ENCODE results near the gene IQGAP2. TPM values are rescaled to one million over a fixed set of nuclear protein-coding genes. Genes with fewer than 3 reads are reported as not detected.
"Not testable (repeated sequence)": the region's sequence is repeated elsewhere in the genome, so short reads cannot be mapped to it uniquely, and the experiment has no call there.

IQGAP2 gene
- total and polyA plus RNA-seq, 5 donors, result 3.0 to 9.2 (median 6.2) TPM

- WGBS, result 84% methylated on average over 1 of the region's 1 CpG
- DNase-seq; ATAC-seq; H3K4me1 ChIP-seq (ENCODE audit: control insufficient read depth, insufficient read depth, low read length); H3K27me3 ChIP-seq (ENCODE audit: control insufficient read depth, insufficient read depth); H3K4me3 ChIP-seq (ENCODE audit: low read length); H3K27ac ChIP-seq (ENCODE audit: low read length); H3K9me3 ChIP-seq (ENCODE audit: control insufficient read depth, low read length): not testable (repeated sequence)
- intact Hi-C loops (cut with DNase I), result loop anchor here (5.0 to 10.0 kb wide), 4 partner anchors 168 to 411 kb away; no protein-coding TSS in a partner anchor
Observed at GRCh38 chr5:76603991-76604390, 200.9 kb downstream of the IQGAP2 start.

- Histone ChIP-seq H3K4me1 (ENCODE audit: control insufficient read depth, insufficient read depth, low read length) (no peaks in the 10 kb centered on the region), H3K27ac (ENCODE audit: low read length) (no peak overlapping the region), H3K4me3 (ENCODE audit: low read length) (no peak overlapping the region), H3K27me3 (ENCODE audit: control insufficient read depth, insufficient read depth) (no peaks in the 10 kb centered on the region), H3K9me3 (ENCODE audit: control insufficient read depth, low read length) (no peaks in the 10 kb centered on the region)
- DNase-seq (no peak), ATAC-seq (no peak)
- intact Hi-C loops (cut with DNase I), result loop anchor here (5.0 to 10.0 kb wide), 4 partner anchors 167 to 410 kb away; no protein-coding TSS in a partner anchor
- WGBS, result 89% methylated on average over 2 of the region's 2 CpGs
Observed at GRCh38 chr5:76604838-76605237, 201.8 kb downstream of the IQGAP2 start.

- DNase-seq (no peak), ATAC-seq (no peak)
- no peak overlapping the region for H3K4me3 ChIP-seq (ENCODE audit: low read length)
- no peaks in the 10 kb centered on the region for H3K9me3 ChIP-seq (ENCODE audit: control insufficient read depth, low read length)
- H3K4me1 ChIP-seq (ENCODE audit: control insufficient read depth, insufficient read depth, low read length), result no peaks in the 10 kb centered on the region
- H3K27me3 ChIP-seq (ENCODE audit: control insufficient read depth, insufficient read depth), result no peaks in the 10 kb centered on the region
- intact Hi-C loops (cut with DNase I), result loop anchor here in 3 of 4 donors (10.0 kb wide), 2 partner anchors 168 to 408 kb away; no protein-coding TSS in a partner anchor
- H3K27ac ChIP-seq (ENCODE audit: low read length), result no peak overlapping the region
- WGBS, result 90% methylated on average over 2 of the region's 2 CpGs
Observed at GRCh38 chr5:76606701-76607100, 203.6 kb downstream of the IQGAP2 start.

- WGBS, result 31% methylated on average over 9 of the region's 9 CpGs
- no peak overlapping the region for H3K27ac ChIP-seq (ENCODE audit: low read length)
- no peak overlapping the region for H3K4me3 ChIP-seq (ENCODE audit: low read length)
Observed at GRCh38 chr5:76607353-76607871, 204.3 kb downstream of the IQGAP2 start.

GRCh38 chr5:76608833-76609232 lies 205.7 kb downstream of the IQGAP2 start:
- no peaks in the 10 kb centered on the region for H3K27me3 ChIP-seq (ENCODE audit: control insufficient read depth, insufficient read depth)
- ATAC-seq (no peak), DNase-seq (no peak)
- H3K9me3 ChIP-seq (ENCODE audit: control insufficient read depth, low read length), result no peaks in the 10 kb centered on the region
- intact Hi-C loops (cut with DNase I), result loop anchor here in 3 of 4 donors (10.0 kb wide), 2 partner anchors 166 to 406 kb away; no protein-coding TSS in a partner anchor
- no peak overlapping the region for H3K27ac ChIP-seq (ENCODE audit: low read length)
- H3K4me1 ChIP-seq (ENCODE audit: control insufficient read depth, insufficient read depth, low read length), result no peaks in the 10 kb centered on the region
- no peak overlapping the region for H3K4me3 ChIP-seq (ENCODE audit: low read length)
- WGBS, result 49% methylated on average over 4 of the region's 4 CpGs

More at GRCh38 chr5:76607353-76607871, 204.3 kb downstream of the IQGAP2 start:
- intact Hi-C loops (cut with DNase I), result loop anchor here in 3 of 4 donors (10.0 kb wide), 2 partner anchors 167 to 407 kb away; no protein-coding TSS in a partner anchor
- ATAC-seq (no peak), DNase-seq (no peak)
- Histone ChIP-seq H3K9me3 (ENCODE audit: control insufficient read depth, low read length) (no peaks in the 10 kb centered on the region), H3K27me3 (ENCODE audit: control insufficient read depth, insufficient read depth) (no peaks in the 10 kb centered on the region), H3K4me1 (ENCODE audit: control insufficient read depth, insufficient read depth, low read length) (no peaks in the 10 kb centered on the region)

GRCh38 chr5:76610196-76610595 lies 207.1 kb downstream of the IQGAP2 start:
- no peak for DNase-seq
- no peak overlapping the region for H3K4me3 ChIP-seq (ENCODE audit: low read length)
- no peaks in the 10 kb centered on the region for H3K4me1 ChIP-seq (ENCODE audit: control insufficient read depth, insufficient read depth, low read length)
- intact Hi-C loops (cut with DNase I), result no loop called here
- WGBS, result 82% methylated on average over 1 of the region's 1 CpG
- H3K9me3 ChIP-seq (ENCODE audit: control insufficient read depth, low read length), result no peaks in the 10 kb centered on the region
- no peak for ATAC-seq
- no peak overlapping the region for H3K27ac ChIP-seq (ENCODE audit: low read length)
- no peaks in the 10 kb centered on the region for H3K27me3 ChIP-seq (ENCODE audit: control insufficient read depth, insufficient read depth)

GRCh38 chr5:76612942-76613341 lies 209.9 kb downstream of the IQGAP2 start:
- Histone ChIP-seq H3K27me3 (ENCODE audit: control insufficient read depth, insufficient read depth) (no peaks in the 10 kb centered on the region), H3K4me1 (ENCODE audit: control insufficient read depth, insufficient read depth, low read length) (no peaks in the 10 kb centered on the region), H3K27ac (ENCODE audit: low read length) (no peak overlapping the region), H3K4me3 (ENCODE audit: low read length) (no peak overlapping the region), H3K9me3 (ENCODE audit: control insufficient read depth, low read length) (no peaks in the 10 kb centered on the region)
- 69% methylated on average over 5 of the region's 5 CpGs for WGBS
- ATAC-seq (no peak), DNase-seq (no peak)
- intact Hi-C loops (cut with DNase I), result no loop called here

- H3K9me3 ChIP-seq (ENCODE audit: control insufficient read depth, low read length), result no peaks in the 10 kb centered on the region
- no peak overlapping the region for H3K27ac ChIP-seq (ENCODE audit: low read length)
- intact Hi-C loops (cut with DNase I), result no loop called here
- no peaks in the 10 kb centered on the region for H3K4me1 ChIP-seq (ENCODE audit: control insufficient read depth, insufficient read depth, low read length)
- H3K27me3 ChIP-seq (ENCODE audit: control insufficient read depth, insufficient read depth), result no peaks in the 10 kb centered on the region
- no peak overlapping the region for H3K4me3 ChIP-seq (ENCODE audit: low read length)
- no peak for ATAC-seq
- 70% methylated on average over 2 of the region's 2 CpGs for WGBS
- no peak for DNase-seq
Observed at GRCh38 chr5:76615759-76616158, 212.7 kb downstream of the IQGAP2 start.

- 80% methylated on average over 2 of the region's 2 CpGs for WGBS
- H3K4me1 ChIP-seq (ENCODE audit: control insufficient read depth, insufficient read depth, low read length), result no peaks in the 10 kb centered on the region
- H3K27ac ChIP-seq (ENCODE audit: low read length), result no peak overlapping the region
- intact Hi-C loops (cut with DNase I), result no loop called here
- no peak for ATAC-seq
- no peaks in the 10 kb centered on the region for H3K9me3 ChIP-seq (ENCODE audit: control insufficient read depth, low read length)
- H3K27me3 ChIP-seq (ENCODE audit: control insufficient read depth, insufficient read depth), result no peaks in the 10 kb centered on the region
- no peak for DNase-seq
- H3K4me3 ChIP-seq (ENCODE audit: low read length), result no peak overlapping the region
Observed at GRCh38 chr5:76616206-76616605, 213.1 kb downstream of the IQGAP2 start.

GRCh38 chr5:76617229-76617628 lies 214.1 kb downstream of the IQGAP2 start:
- WGBS, result 77% methylated on average over 4 of the region's 4 CpGs
- Histone ChIP-seq H3K4me1 (ENCODE audit: control insufficient read depth, insufficient read depth, low read length) (no peaks in the 10 kb centered on the region), H3K9me3 (ENCODE audit: control insufficient read depth, low read length) (no peaks in the 10 kb centered on the region), H3K27ac (ENCODE audit: low read length) (no peak overlapping the region), H3K4me3 (ENCODE audit: low read length) (no peak overlapping the region), H3K27me3 (ENCODE audit: control insufficient read depth, insufficient read depth) (no peaks in the 10 kb centered on the region)
- intact Hi-C loops (cut with DNase I), result no loop called here
- DNase-seq (no peak), ATAC-seq (no peak)

- no peaks in the 10 kb centered on the region for H3K27me3 ChIP-seq (ENCODE audit: control insufficient read depth, insufficient read depth)
- no peak overlapping the region for H3K4me3 ChIP-seq (ENCODE audit: low read length)
- intact Hi-C loops (cut with DNase I), result no loop called here
- H3K4me1 ChIP-seq (ENCODE audit: control insufficient read depth, insufficient read depth, low read length), result no peaks in the 10 kb centered on the region
- ATAC-seq (no peak), DNase-seq (no peak)
- H3K27ac ChIP-seq (ENCODE audit: low read length), result no peak overlapping the region
- no peaks in the 10 kb centered on the region for H3K9me3 ChIP-seq (ENCODE audit: control insufficient read depth, low read length)
- 55% methylated on average over 4 of the region's 4 CpGs for WGBS
Observed at GRCh38 chr5:76617675-76618074, 214.6 kb downstream of the IQGAP2 start.

GRCh38 chr5:76620166-76620565 lies 217.1 kb downstream of the IQGAP2 start:
- WGBS, result 92% methylated on average over 5 of the region's 5 CpGs
- Histone ChIP-seq H3K27ac (ENCODE audit: low read length) (no peak overlapping the region), H3K27me3 (ENCODE audit: control insufficient read depth, insufficient read depth) (no peaks in the 10 kb centered on the region), H3K9me3 (ENCODE audit: control insufficient read depth, low read length) (no peaks in the 10 kb centered on the region), H3K4me3 (ENCODE audit: low read length) (no peak overlapping the region), H3K4me1 (ENCODE audit: control insufficient read depth, insufficient read depth, low read length) (no peaks in the 10 kb centered on the region)
- no peak for DNase-seq
- intact Hi-C loops (cut with DNase I), result no loop called here
- ATAC-seq, result no peak
